Left colon (tissue), 2 donors: ENCODE measurements around the gene BANK1. TPM values are rescaled to one million over a fixed set of nuclear protein-coding genes. Genes with fewer than 3 reads are reported as not detected.

ENCODE experiments used
- ATAC-seq: fragments of 200-7000 bp; cut with Tn5 transposase; one replicate; pipeline ENCODE4 v1.9.1; 2020; ENCODE audit warnings: mild to moderate bottlenecking, moderate library complexity
- DNase-seq, 2 donors: peaks; one replicate each; pipeline ENCODE4 v3.0.0-alpha.2; 2020
- intact Hi-C, 2 donors: fragments of 100-400 bp; cut with DNase I in 1 of 2; cut with micrococcal nuclease in 1 of 2; formaldehyde crosslinking; loops; one replicate each; pipeline versions ENCODE4 v1.11.2 to v1.14.0; 2022; cut with DNase I, micrococcal nuclease
- total RNA-seq, 2 donors: library from RNA; stranded (reverse); fragmentation: NEBNext Ultra II Directional; extraction: Animal tissue kit (Norgen Biotek cat#: 25700); gene quantifications; one replicate each; pipeline ENCODE4 v1.2.1, GENCODE V29; 2021
- donor health status: DM: no; HTN: no; CAD: no.
- donor health status: DM: yes; HTN: yes; CAD: no.

The BANK1 gene
- total RNA-seq, 2 donors from 2014 or later = 1.2 to 1.3 TPM

DNA sequence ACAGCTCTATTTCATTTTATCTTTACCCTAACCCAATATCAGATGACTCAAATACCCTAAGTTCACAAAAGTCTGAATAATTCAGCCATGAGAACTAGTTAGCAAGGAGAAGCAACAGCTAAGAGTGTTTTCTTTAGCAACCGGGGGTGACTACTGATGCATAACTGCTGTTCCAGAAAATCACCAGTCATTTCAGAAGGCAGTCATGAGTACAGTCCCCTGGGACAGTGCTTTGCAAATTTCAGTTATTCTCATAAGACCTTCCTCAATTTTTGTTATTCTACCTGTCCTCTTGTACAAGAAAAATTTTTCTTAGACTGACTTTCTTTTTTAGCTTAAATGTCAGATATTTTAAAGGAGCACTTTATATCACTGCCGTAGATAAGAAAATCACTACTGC, 16.4 kb downstream of the BANK1 start:
- DNase-seq (no peak), ATAC-seq (no peak)
- intact Hi-C loops = no loop called here

DNA sequence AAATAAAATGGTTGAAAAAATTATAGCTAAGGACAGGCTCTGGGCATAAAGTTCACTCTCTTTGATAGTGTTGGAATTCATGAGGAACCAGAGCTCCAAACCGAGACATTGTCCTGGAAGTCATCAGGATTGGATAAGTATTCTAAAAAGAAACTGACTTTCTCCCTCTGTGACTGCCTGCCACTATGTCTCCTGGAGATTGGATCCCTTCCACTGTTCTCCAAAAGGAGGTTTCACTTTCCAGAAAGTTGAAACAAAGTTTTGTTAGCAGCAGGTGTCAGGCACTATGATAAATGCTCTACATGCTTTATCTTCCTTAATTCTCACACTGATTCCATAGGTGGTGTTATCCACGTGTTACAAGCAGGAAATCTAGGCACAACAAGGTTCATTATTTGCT, 16.8 kb downstream of the BANK1 start:
- peak; percentile 22 for ATAC-seq
- intact Hi-C loops = no loop called here
- no peak for DNase-seq

- intact Hi-C loops = no loop called here
- ATAC-seq = no peak
- no peak for DNase-seq
Measured at GRCh38 chr4:101813604-101814003, 23.1 kb downstream of the BANK1 start.

- no peak for DNase-seq
- ATAC-seq = no peak
- intact Hi-C loops = no loop called here
Measured at GRCh38 chr4:101818362-101818761, 27.8 kb downstream of the BANK1 start.

DNA sequence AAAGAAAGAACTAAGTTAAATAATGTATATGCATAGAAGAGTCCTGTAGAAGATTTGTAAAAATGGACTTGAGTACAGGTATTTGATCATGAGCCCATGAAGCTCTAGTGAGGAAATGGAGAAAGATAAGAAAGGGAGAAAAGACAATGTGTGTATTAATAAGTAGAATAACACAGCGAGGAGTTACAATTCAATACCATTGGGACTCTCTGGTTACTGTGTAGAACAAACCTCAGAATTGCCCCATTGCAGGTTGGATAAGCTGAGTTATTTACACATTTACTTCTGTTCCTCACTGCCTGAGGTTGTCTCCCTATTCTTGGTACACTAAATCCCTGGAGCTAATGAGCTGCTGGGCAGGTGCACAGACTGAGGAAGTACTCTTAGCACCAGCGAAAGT, 33.3 kb downstream of the BANK1 start:
- no peak for ATAC-seq
- intact Hi-C loops = no loop called here
- DNase-seq = no peak

DNA sequence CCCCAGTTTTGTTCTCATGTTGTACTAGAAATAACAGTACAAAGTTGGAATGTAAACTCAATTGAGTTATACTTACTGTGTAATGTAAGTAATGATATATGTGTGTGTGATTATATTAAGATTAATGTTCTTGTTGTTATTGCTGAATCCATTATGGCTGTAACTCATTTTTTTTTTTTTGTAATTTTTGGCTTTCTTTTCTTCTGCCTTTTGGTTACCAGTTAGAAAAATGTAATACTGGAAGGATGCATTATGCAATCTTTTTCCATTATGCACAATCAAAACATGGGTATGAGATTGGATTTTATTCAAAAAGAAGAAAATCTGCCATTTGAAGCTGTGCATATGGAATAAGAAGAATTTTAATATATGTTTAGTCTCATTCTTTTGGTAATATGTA, 34.0 kb downstream of the BANK1 start:
- ATAC-seq = no peak
- intact Hi-C loops = no loop called here
- DNase-seq = no peak

DNA sequence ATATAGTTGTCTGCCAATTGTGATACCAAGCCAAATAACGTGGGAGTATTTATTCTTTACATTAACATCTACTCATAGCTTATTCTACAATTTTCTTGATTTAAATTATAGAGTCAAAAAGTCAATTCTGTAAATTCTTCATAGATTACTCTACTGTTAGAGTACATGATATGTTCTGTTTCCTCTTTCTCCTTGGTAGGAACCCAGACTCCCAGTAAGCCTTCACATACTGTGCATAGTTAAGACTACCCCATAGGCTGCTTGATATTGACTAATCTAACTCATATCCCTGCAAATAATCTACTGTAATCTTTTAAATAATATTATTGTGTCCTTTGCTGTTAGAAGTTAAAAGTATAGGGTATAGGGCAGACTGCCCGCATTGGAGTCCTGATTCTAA, 35.4 kb downstream of the BANK1 start:
- intact Hi-C loops = no loop called here
- DNase-seq = no peak
- no peak for ATAC-seq

DNA sequence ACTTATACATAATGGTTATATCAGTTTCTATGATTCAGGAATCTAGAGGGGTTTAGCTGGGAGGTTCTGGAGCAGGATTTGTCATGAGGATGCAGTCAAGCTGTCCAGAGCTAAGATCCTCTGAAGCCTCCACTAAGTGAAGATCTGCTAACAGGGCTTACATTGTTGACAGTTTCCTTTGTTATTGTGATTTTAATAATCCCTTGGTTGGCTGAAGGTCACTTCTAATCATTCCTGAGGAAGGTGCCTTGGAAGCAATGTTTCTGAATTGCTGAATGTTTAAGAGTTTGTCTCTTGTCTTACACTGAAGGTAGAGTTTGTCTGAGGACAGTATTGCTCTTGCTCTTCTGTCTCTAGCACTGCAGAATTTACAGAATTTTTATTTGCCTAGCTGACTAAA, 41.3 kb downstream of the BANK1 start:
- DNase-seq (no peak), ATAC-seq (no peak)
- intact Hi-C loops = no loop called here

DNA sequence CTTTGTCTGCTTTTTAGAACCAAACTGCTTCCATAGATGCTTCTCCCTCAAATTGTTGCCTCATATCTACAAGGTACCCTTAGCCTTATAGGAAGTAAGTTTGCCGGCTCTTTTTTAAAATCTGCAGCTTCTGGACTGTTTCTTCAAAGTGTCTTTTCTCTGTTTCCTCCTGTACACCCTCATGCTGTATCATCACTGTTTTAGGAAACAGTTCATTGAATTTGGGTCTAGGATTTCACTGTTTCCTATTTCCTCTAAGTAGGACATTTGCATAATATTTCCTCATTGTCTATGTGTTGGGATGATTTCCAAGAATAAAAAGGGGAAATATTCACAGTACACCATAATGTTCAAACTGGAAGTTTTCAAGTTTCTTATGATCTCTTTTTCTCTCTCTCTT, 43.0 kb downstream of the BANK1 start:
- ATAC-seq (no peak), DNase-seq (no peak)
- intact Hi-C loops = no loop called here

DNA sequence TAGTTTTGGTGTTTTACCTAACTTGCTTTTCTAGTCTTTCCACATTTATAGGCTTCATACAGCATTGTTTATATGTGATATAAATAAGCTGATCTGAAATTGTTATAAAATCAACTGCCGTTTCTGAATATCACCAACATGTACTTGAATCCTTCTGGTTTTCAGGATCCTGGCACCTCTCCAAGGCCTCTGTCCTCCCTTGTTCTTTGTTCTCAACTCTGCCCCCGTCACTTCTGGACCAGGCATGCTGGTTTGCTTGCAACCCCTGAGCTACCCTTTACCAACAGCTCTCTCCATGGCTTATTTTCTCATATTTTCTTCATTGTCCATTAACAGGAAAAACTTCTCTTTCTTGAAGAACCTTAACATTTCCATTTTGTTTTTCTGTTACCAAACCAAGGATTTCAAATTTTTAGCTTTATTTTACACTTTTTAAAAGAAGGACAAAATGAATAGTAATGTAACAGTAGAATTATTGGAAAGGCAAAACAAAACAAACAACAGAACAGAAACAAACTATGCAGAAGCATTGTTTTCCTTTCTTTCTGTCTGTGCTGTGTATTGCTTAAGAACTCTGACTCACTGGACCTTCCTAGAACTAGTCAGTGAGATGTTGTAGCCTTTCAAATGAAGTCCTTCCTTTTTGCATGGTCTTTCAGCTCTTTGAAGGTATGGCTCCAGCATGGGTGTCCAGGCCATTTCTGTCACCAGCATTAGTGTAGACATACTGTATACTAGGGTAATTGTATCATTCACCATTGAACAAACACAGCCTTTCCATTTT, 44.8 kb downstream of the BANK1 start:
- intact Hi-C loops = no loop called here
- no peak for ATAC-seq
- no peak for DNase-seq

- intact Hi-C loops = no loop called here
Measured at GRCh38 chr4:101843054-101843453, 52.5 kb downstream of the BANK1 start.

DNA sequence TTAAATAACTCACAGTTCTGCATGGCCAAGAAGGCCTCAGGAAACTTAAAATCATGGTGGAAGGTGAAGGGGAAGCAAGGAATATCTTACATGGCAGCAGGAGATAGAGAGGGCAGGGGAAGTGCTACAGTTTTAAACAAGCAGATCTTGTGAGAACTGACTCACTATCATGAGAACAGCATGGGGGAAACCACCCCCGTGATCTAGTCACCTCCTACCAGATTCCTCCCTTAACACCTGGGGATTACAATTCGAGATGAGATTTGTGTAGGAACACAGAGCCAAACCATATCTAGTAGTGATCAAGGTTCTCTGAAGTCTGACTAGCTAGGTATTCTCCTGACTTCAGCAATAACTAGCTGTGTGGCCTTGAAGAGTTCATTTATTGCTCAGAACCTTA, 56.0 kb downstream of the BANK1 start:
- ATAC-seq (no peak), DNase-seq (no peak)
- intact Hi-C loops = no loop called here

More at GRCh38 chr4:101843054-101843453, 52.5 kb downstream of the BANK1 start:
- no peak for DNase-seq
- no peak for ATAC-seq

DNA sequence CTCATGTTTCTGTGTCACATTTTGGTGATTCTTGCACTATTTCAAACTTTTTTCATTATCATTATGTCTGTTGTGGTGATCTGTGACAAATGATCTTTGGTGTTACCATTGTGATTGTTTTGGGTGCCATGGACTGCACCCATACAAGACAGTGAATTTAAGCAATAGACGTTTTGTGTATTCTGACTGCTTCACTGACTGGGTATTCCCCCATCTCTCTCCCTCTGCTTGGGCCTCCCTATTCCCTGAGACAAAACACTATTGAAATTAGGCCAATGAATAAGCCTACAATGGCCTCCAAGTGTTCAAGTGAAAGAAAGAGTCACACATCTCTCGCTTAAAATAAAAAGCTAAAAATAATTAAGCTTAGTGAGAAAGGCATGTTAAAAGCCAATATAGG, 60.2 kb downstream of the BANK1 start:
- intact Hi-C loops = no loop called here
- ATAC-seq = no peak

DNA sequence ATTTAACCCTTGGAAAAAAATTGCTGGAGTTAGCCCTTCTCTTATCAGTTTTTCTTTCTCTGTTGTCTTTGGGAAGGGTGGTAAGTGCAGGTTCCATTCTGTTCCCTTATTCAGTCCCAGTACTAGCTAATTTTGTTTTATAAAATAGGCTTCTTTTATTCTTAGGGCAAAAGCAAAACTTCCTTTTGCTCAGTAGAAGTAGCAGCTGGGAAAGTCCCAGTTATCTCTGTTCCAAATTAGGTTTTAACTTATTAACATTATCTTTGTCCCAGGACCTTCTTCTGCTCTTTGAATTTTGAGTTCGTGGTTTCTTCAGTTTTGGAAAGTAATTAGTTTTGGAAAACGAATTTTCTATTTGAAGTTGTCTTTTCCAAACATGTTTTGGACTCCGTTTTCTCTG, 61.1 kb downstream of the BANK1 start:
- intact Hi-C loops = no loop called here
- ATAC-seq (no peak), DNase-seq (no peak)

More for the DNA sequence above, 60.2 kb downstream of the BANK1 start:
- DNase-seq = no peak

GRCh38 chr4:101853028-101853427, 62.5 kb downstream of the BANK1 start:
- ATAC-seq = no peak
- intact Hi-C loops = no loop called here
- no peak for DNase-seq

DNA sequence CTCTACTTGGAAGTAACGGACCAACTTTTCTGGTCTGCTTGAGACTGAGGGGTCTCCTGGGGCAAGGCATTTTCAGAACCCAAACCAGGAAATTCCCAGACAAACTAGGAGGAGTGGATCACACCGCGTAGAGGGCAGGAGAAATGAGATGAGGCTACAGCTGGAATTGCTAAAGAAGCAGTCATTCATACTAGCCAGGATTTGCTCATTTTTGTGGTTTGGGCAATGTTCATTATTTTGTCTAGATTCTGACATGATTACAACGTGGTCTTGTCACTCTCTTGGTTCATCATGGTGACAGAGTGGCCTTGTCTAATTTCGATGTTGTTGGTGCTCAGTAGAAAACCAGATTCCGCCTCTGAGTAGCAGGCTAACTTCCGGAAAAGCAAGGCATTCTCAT, 63.2 kb downstream of the BANK1 start:
- DNase-seq (no peak), ATAC-seq (no peak)
- intact Hi-C loops = no loop called here

- DNase-seq (no peak), ATAC-seq (no peak)
- intact Hi-C loops = no loop called here
Measured at GRCh38 chr4:101855239-101855638, 64.7 kb downstream of the BANK1 start.

DNA sequence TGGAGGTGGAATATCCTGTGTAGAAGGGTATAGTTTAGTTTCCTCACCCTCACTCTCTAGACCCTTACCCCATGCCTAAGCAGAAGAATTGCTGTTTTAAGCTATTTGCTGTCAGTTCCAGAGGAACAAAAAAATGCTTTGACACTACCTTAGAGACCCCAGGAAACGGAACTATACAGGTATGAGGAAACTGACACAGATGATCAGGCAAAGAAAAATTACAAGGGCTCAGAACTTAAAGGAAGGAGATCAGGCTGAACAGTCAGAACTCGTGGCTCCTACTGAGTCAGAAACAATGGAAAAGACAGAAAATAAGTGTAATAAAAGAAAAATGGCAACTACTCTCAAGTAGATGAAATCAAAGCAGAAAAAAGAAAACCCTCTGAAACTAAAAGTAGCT, 65.6 kb downstream of the BANK1 start:
- ATAC-seq = no peak
- intact Hi-C loops = no loop called here

GRCh38 chr4:101857176-101857575, 66.6 kb downstream of the BANK1 start:
- intact Hi-C loops = no loop called here

More for the DNA sequence above, 65.6 kb downstream of the BANK1 start:
- DNase-seq = no peak

DNA sequence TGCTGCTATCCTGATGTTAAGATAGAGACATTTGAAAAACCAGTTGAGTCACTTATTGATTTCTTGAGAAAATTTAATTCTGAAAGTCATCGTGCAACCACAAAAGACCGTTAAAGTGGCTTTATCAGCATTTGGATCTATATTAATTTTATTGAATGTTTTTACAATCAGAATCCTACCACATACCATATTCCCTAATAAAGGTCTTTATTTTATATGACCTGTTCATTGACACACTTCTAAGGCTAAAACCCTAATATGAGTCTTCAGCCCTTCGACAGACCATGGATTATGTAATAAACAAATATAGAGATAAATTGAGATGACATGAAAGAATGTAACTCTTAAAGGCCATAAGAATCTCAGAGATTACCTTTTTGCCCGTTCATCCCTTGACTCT, 68.1 kb downstream of the BANK1 start:
- ATAC-seq (no peak), DNase-seq (no peak)
- intact Hi-C loops = no loop called here

More at GRCh38 chr4:101857176-101857575, 66.6 kb downstream of the BANK1 start:
- no peak for ATAC-seq
- DNase-seq = no peak

GRCh38 chr4:101862595-101862994, 72.1 kb downstream of the BANK1 start:
- intact Hi-C loops = no loop called here
- ATAC-seq = no peak
- DNase-seq = no peak
